ENCODE data around the gene RAB31.

Gene RAB31

DNA sequence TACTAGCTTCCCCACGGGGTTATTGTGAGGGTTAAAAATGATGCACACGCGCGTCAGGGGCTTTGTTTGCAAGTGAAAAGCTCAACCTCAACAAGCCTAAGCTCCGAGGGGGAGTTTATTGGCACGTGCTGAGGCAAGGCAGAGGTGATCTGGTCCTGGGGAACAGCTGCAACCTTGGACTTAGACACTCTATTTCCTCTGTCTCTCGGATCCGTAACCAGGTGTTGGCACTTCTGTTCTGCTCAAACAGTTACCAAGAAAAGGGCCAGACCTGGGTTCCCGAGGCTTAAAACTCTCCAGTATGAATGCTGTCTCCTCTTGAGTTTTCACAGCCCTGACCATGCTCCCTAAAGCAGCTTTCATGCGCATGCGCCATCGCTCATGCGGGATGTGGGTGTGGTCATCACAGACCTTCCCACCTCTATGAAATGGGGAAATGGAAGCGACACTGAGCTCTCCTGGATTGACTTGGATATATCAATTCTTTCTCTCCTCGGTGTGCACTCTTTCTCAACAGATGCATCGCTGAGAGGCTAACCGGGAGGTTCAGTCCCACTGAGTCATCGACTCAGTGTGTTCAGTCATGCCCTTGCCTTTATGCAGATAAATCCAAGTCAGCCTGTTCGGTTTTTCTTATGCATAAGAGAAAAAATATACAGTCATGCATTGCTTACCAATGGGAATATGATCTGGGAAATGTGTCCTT, 19.9 kb upstream of the RAB31 start:
- TF ChIP-seq, protein P1, sequence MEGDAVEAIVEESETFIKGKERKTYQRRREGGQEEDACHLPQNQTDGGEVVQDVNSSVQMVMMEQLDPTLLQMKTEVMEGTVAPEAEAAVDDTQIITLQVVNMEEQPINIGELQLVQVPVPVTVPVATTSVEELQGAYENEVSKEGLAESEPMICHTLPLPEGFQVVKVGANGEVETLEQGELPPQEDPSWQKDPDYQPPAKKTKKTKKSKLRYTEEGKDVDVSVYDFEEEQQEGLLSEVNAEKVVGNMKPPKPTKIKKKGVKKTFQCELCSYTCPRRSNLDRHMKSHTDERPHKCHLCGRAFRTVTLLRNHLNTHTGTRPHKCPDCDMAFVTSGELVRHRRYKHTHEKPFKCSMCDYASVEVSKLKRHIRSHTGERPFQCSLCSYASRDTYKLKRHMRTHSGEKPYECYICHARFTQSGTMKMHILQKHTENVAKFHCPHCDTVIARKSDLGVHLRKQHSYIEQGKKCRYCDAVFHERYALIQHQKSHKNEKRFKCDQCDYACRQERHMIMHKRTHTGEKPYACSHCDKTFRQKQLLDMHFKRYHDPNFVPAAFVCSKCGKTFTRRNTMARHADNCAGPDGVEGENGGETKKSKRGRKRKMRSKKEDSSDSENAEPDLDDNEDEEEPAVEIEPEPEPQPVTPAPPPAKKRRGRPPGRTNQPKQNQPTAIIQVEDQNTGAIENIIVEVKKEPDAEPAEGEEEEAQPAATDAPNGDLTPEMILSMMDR (IDR thresholded peaks at IDR 0.05; ENCODE audit: low read depth, low read length), result no peak

DNA sequence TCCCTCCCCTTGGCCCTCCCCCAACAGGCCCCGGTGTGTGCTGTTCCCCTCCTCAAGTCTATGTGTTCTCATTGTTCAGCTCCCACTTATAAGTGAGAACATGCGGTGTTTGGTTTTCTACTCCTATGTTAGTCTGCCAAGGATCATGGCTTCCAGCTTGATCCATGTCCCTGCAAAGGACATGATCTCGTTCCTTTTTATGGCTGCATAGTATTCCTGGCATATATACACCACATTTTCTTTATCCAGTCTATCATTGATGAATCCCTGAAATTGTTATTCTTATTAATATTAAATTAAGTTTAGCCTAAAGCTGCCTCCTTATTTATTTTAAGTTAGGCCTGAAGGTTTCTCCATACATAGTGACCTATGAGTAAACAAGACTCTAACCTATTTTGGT, 18.8 kb upstream of the RAB31 start:
- Histone ChIP-seq H3K36me3 (no peaks in the 10 kb centered on the region), H3K27me3 (ENCODE audit: insufficient read depth, low read depth, severe bottlenecking) (no peaks in the 10 kb centered on the region), H3K4me3 (ENCODE audit: low read depth, low read length) (no peak overlapping the region), H3K27ac (no peak overlapping the region), H3K9me3 (ENCODE audit: severe bottlenecking) (no peaks in the 10 kb centered on the region)
- TF ChIP-seq, protein P1 (IDR thresholded peaks at IDR 0.05; ENCODE audit: low read depth, low read length), result no peak
- DNase-seq, result no peak

More for the DNA sequence above, 19.9 kb upstream of the RAB31 start:
- no peak for DNase-seq
- Histone ChIP-seq H3K27ac (no peak overlapping the region), H3K36me3 (no peaks in the 10 kb centered on the region), H3K9me3 (ENCODE audit: severe bottlenecking) (no peaks in the 10 kb centered on the region), H3K27me3 (ENCODE audit: insufficient read depth, low read depth, severe bottlenecking) (no peaks in the 10 kb centered on the region), H3K4me3 (ENCODE audit: low read depth, low read length) (no peak overlapping the region)

DNA sequence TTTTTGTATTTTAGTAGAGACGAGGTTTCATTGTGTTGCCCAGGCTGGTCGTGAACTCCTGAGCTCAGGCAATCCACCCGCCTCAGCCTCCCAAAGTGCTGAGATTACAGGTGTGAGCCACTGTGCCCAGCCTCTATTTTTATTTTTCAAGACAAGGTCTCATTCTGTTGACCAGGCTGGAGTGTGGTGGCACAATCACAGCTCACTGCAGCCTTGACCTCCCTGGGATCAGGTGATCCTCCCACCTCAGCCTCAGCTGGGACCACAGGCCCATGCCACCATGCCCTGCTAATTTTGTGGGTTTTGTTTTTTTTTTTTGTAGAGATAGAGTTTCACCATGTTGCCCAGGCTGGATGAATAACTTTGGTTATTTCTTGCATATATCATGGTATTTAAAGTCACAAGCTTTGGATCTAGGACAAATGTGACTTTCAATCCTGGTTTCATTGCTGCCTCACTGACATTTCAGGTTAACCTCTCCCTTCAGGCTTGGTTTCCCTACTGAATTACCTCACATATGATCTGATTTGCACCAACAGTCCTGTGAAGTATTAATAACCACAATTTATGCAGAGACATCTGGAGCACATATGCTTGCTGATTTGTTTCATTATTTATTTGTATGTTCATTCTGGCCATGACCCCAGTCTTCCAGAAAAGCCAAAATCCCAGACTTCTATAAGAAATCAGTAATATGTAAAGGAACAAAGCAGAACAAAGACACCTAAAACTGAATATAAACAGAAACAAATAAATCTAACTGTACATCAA, 17.5 kb upstream of the RAB31 start:
- Histone ChIP-seq H3K9me3 (ENCODE audit: severe bottlenecking) (no peaks in the 10 kb centered on the region), H3K27ac (no peak overlapping the region), H3K36me3 (no peaks in the 10 kb centered on the region), H3K4me3 (ENCODE audit: low read depth, low read length) (no peak overlapping the region), H3K27me3 (ENCODE audit: insufficient read depth, low read depth, severe bottlenecking) (no peaks in the 10 kb centered on the region)
- DNase-seq, result no peak
- TF ChIP-seq, protein P1 (IDR thresholded peaks at IDR 0.05; ENCODE audit: low read depth, low read length), result no peak

DNA sequence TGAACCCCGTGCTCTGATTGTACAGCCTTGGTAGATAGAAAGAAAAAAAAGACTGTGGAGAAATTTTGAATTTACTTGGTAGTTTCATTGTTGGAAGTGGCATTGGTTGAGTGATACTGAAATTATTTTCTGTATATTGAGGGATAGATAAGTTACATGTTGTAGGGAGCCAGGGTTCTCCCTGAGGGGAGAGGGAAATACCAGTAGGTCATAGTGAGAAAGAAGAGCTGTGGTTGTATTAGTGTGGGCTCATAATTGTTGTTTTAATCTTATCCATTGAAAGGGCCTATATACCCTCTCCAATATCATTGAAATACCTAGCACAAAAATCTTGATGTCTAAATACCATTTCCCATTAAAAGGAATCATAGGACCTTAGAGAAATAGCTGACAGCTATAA, 16.9 kb upstream of the RAB31 start:
- no peaks in the 10 kb centered on the region for H3K36me3 ChIP-seq
- no peak for DNase-seq
- H3K27ac ChIP-seq, result no peak overlapping the region
- TF ChIP-seq, protein P1 (IDR thresholded peaks at IDR 0.05; ENCODE audit: low read depth, low read length), result no peak
- no peak overlapping the region for H3K4me3 ChIP-seq (ENCODE audit: low read depth, low read length)
- H3K27me3 ChIP-seq (ENCODE audit: insufficient read depth, low read depth, severe bottlenecking), result no peaks in the 10 kb centered on the region
- H3K9me3 ChIP-seq (ENCODE audit: severe bottlenecking), result no peaks in the 10 kb centered on the region

DNA sequence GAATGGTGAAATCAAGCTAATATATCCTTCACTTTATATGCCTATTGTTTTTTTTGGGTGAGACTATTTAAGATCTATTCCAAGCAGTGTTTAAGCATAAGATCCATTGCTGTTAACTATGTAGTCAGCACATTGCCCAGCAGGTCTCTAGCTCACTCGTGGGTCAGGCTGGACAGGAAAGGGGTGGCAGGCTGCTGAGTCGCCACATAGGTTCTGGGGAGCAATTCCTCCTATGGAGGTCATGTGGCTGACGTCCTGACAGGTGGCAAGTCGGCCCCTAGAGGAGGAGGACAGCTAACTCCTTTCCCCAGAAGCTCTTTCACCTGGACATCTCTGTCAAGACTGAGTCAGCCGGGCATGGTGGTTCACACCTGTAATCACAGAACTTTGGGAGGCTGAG, 13.9 kb upstream of the RAB31 start:
- Histone ChIP-seq H3K9me3 (ENCODE audit: severe bottlenecking) (no peaks in the 10 kb centered on the region), H3K27ac (no peak overlapping the region), H3K36me3 (no peaks in the 10 kb centered on the region), H3K4me3 (ENCODE audit: low read depth, low read length) (no peak overlapping the region), H3K27me3 (ENCODE audit: insufficient read depth, low read depth, severe bottlenecking) (no peaks in the 10 kb centered on the region)
- TF ChIP-seq, protein P1 (IDR thresholded peaks at IDR 0.05; ENCODE audit: low read depth, low read length), result no peak
- no peak for DNase-seq

All from WERI-Rb-1 (cell line).